Liver (tissue), 3 donors: ENCODE measurements around the gene THRB.

Experiments used
- CTCF ChIP-seq: fragments of 150-350 bp; IDR thresholded peaks from 2 replicates; pipeline ENCODE4 v1.5.1; 2017; ENCODE audit warnings: improper control_type of control experiment, low read depth, low read length; ENCODE audit not compliant: missing input control
- EGR1 ChIP-seq, 2 donors: IDR thresholded peaks; 2 replicates each; pipeline ENCODE4 v1.6.1; 2016 to 2018; ENCODE audit warnings: antibody characterized with exemption in 2 of 2, low read depth in 2 of 2
- FOXA1 ChIP-seq: IDR thresholded peaks from 2 replicates; pipeline ENCODE4 v1.6.1; 2016; ENCODE audit warnings: antibody characterized with exemption
- GABPA ChIP-seq, 2 donors: IDR thresholded peaks in 1 of 2; conservative IDR thresholded peaks in 1 of 2; 2 replicates each; pipeline ENCODE4 v1.6.1; 2016; ENCODE audit warnings: antibody characterized with exemption in 2 of 2, mild to moderate bottlenecking in 1 of 2, moderate library complexity in 1 of 2
- JUND ChIP-seq, 2 donors: IDR thresholded peaks; 2 replicates each; pipeline ENCODE4 v1.6.1; 2016; ENCODE audit warnings: antibody characterized with exemption in 2 of 2
- MAX ChIP-seq: IDR thresholded peaks from 2 replicates; pipeline ENCODE4 v1.6.1; 2016; ENCODE audit warnings: antibody characterized with exemption
- RAD21 ChIP-seq, 2 donors: IDR thresholded peaks; 2 replicates each; pipeline ENCODE4 v1.6.1; 2016; ENCODE audit warnings: antibody characterized with exemption in 2 of 2, mild to moderate bottlenecking in 2 of 2
- RXRA ChIP-seq, 2 donors: IDR thresholded peaks; 2 replicates each; pipeline ENCODE4 v1.6.1; 2017 to 2018; ENCODE audit warnings: antibody characterized with exemption in 2 of 2, mild to moderate bottlenecking in 1 of 2
- SP1 ChIP-seq: IDR thresholded peaks from 2 replicates; pipeline ENCODE4 v1.6.1; 2018; ENCODE audit warnings: antibody characterized with exemption, mild to moderate bottlenecking
- TAF1 ChIP-seq: conservative IDR thresholded peaks from 2 replicates; pipeline ENCODE4 v1.6.1; 2016; ENCODE audit warnings: antibody characterized with exemption, mild to moderate bottlenecking
- donor health status: healthy.
- donor health status: healthy.

- TF ChIP-seq CTCF (no peak), SP1 (peak; percentile 95), RAD21 (IDR thresholded peaks at IDR 0.05) (peak; percentile 54 to 56), EGR1 (IDR thresholded peaks at IDR 0.05; ENCODE audit: low read depth in 2 of 2) (peak in 1 of 2 donors; percentile 39), TAF1 (no peak), JUND (IDR thresholded peaks at IDR 0.05) (peak; percentile 98 to 99), FOXA1 (no peak), GABPA (IDR thresholded peaks at IDR 0.05 in 1 of 2, conservative IDR thresholded peaks at IDR 0.05 in 1 of 2) (no peak), MAX (peak; percentile 45), RXRA (IDR thresholded peaks at IDR 0.05) (peak; percentile 94 to 95)
Observed at GRCh38 chr3:24316887-24317383, 177.7 kb downstream of the THRB start.
